B cell (primary cell): ENCODE measurements around the gene FYN. TPM values are rescaled to one million over a fixed set of nuclear protein-coding genes. Genes with fewer than 3 reads are reported as not detected.

Experiments
- ATAC-seq: fragments of 200-7000 bp; cut with Tn5 transposase; one replicate; pipeline ENCODE4 v1.10.0; 2021; ENCODE audit warnings: low read depth, mild to moderate bottlenecking, moderate number of reproducible peaks, moderate library complexity
- CTCF ChIA-PET: fragments of 350-600 bp; sonication (Branson Sonifier 250); formaldehyde crosslinking; loops from one replicate; lab custom pipeline; 2021; ENCODE audit warnings: antibody characterized with exemption, inconsistent platforms; lab: Charles Lee
- POLR2A ChIA-PET: fragments of 350-600 bp; sonication (Branson Sonifier 250); formaldehyde crosslinking; loops from one replicate; lab custom pipeline; 2021; ENCODE audit warnings: antibody characterized with exemption; lab: Charles Lee
- DNase-seq: peaks from one replicate; pipeline ENCODE4 v3.0.0; 2013
- H2AFZ ChIP-seq: 2 replicates; pipeline ENCODE4 v1.6.1; 2012; ENCODE audit warnings: mild to moderate bottlenecking, low read depth, low read length; ENCODE audit not compliant: insufficient read depth, poor library complexity, severe bottlenecking
- H3K27ac ChIP-seq, 2 donors: 1 replicate in 1 of 2; 2 replicates in 1 of 2; pipeline ENCODE4 v1.5.1; 2012 to 2013; ENCODE audit warnings: low read length in 2 of 2, mild to moderate bottlenecking in 2 of 2, moderate library complexity in 1 of 2
- H3K27me3 ChIP-seq, 4 experiments: fragments of 200-600 bp in 1 of 4; sonication (generic) in 1 of 4; replicated peaks in 1 of 4; 1 replicate in 2 of 4; 2 replicates in 2 of 4; pipeline versions ENCODE4 v1.6.1 to v1.7.0; 2013 to 2016; ENCODE audit warnings: low read length in 3 of 4, mild to moderate bottlenecking in 2 of 4, mixed read lengths in 1 of 4, moderate library complexity in 1 of 4; ENCODE audit not compliant: insufficient read depth in 4 of 4, control insufficient read depth in 3 of 4; ENCODE audit errors: control extremely low read depth in 1 of 4
- H3K36me3 ChIP-seq, 2 experiments: replicated peaks in 1 of 2; 1 replicate in 1 of 2; 2 replicates in 1 of 2; pipeline versions ENCODE4 v1.6.1 to v1.7.1; 2013; ENCODE audit warnings: low read length in 1 of 2; ENCODE audit not compliant: insufficient read depth in 2 of 2, control insufficient read depth in 1 of 2; ENCODE audit errors: control extremely low read depth in 1 of 2, extremely low read depth in 1 of 2
- H3K4me1 ChIP-seq, 2 donors: fragments of 200-600 bp in 1 of 2; sonication (generic) in 1 of 2; 1 replicate in 1 of 2; 2 replicates in 1 of 2; pipeline versions ENCODE4 v1.5.1 to v1.6.1; 2013 to 2017; ENCODE audit warnings: low read length in 2 of 2; ENCODE audit not compliant: control insufficient read depth in 2 of 2, insufficient read depth in 2 of 2
- H3K4me2 ChIP-seq: replicated peaks from 2 replicates; pipeline ENCODE3; 2012; ENCODE audit warnings: mild to moderate bottlenecking, low read depth, low read length; ENCODE audit not compliant: poor library complexity, severe bottlenecking
- H3K4me3 ChIP-seq, 5 experiments: fragments of 200-600 bp in 1 of 5; sonication (generic) in 1 of 5; 1 replicate in 3 of 5; 2 replicates in 2 of 5; pipeline versions ENCODE4 v1.5.1 to v1.7.0; 2011 to 2016; ENCODE audit warnings: low read length in 4 of 5, mild to moderate bottlenecking in 4 of 5, low read depth in 2 of 5, control low read depth in 1 of 5, moderate library complexity in 1 of 5; ENCODE audit not compliant: insufficient read depth in 1 of 5; ENCODE audit errors: control extremely low read depth in 1 of 5, extremely low read depth in 1 of 5
- H3K79me2 ChIP-seq: fragments of 200-600 bp; sonication (generic); one replicate; pipeline ENCODE4 v1.6.0; 2016; ENCODE audit warnings: low read length; ENCODE audit not compliant: control insufficient read depth, insufficient read depth
- H3K9ac ChIP-seq: fragments of 200-600 bp; sonication (generic); 2 replicates; pipeline ENCODE4 v1.6.1; 2017; ENCODE audit warnings: mild to moderate bottlenecking, low read length, moderate library complexity
- H3K9me3 ChIP-seq, 3 donors: one replicate each; pipeline versions ENCODE4 v1.6.1 to v1.7.1; 2013; ENCODE audit warnings: low read length in 2 of 3; ENCODE audit not compliant: control insufficient read depth in 2 of 3, insufficient read depth in 1 of 3; ENCODE audit errors: control extremely low read depth in 1 of 3
- H4K20me1 ChIP-seq: 2 replicates; pipeline ENCODE4 v1.6.0; 2012; ENCODE audit warnings: mild to moderate bottlenecking, low read length; ENCODE audit not compliant: insufficient read depth, control insufficient read depth, poor library complexity, severe bottlenecking
- H3K27ac Mint-ChIP-seq: one replicate; pipeline ENCODE4 v1.8.0; 2021; ENCODE audit warnings: mixed read lengths
- H3K27me3 Mint-ChIP-seq: one replicate; pipeline ENCODE4 v1.8.0; 2021; ENCODE audit warnings: mixed read lengths
- H3K4me1 Mint-ChIP-seq: one replicate; pipeline ENCODE4 v1.8.0; 2021; ENCODE audit warnings: mixed read lengths
- H3K4me3 Mint-ChIP-seq: one replicate; pipeline ENCODE4 v1.8.0; 2021; ENCODE audit warnings: mixed read lengths
- H3K9me3 Mint-ChIP-seq: one replicate; pipeline ENCODE4 v1.8.0; 2022; ENCODE audit warnings: mixed read lengths; ENCODE audit not compliant: insufficient read depth
- CTCF ChIP-seq: fragments of 200-600 bp; IDR thresholded peaks from one replicate; pipeline ENCODE4 v1.8.0; 2022; ENCODE audit warnings: antibody characterized with exemption, mild to moderate bottlenecking
- EZH2 ChIP-seq: IDR thresholded peaks from 2 replicates; pipeline ENCODE4 v1.6.1; 2012; ENCODE audit warnings: borderline replicate concordance, low read depth, mild to moderate bottlenecking, moderate library complexity, low read length; ENCODE audit not compliant: insufficient read depth, poor library complexity, severe bottlenecking
- WGBS: methylation state at CpG from one replicate; pipeline ENCODE4 v1.1.5; 2013; ENCODE audit warnings: missing lambda C conversion rate; ENCODE audit not compliant: insufficient coverage; 5-methylcytosine and 5-hydroxymethylcytosine counted together
- intact Hi-C: fragments of 100-400 bp; cut with micrococcal nuclease; formaldehyde crosslinking; loops from one replicate; pipeline ENCODE4 v1.10.0; 2022
- polyA plus RNA-seq: library from polyadenylated mRNA; depleted of rRNA; stranded (reverse); fragments of >200 nt; gene quantifications from 2 replicates; pipeline ENCODE4 v1.2.3, GENCODE V29; 2012
- total RNA-seq, 2 donors: library from RNA; stranded (reverse); fragments of 120-200 nt in 1 of 2; gene quantifications; 1 replicate in 1 of 2; 2 replicates in 1 of 2; pipeline versions ENCODE4 v1.2.3 to v1.2.4, GENCODE V29; 2013 to 2022

The FYN gene
- total and polyA plus RNA-seq, 2 donors (not counting 1 experiment from before 2014, with no cell fraction given): 54.1 to 94.0 TPM

GRCh38 chr6:111741177-111741952 lies 131.9 kb downstream of the FYN start:
- Histone ChIP-seq H3K9ac (no peak overlapping the region), H4K20me1 (no peaks in the 10 kb centered on the region), H3K4me3 (no peak overlapping the region), H3K27ac (no peak overlapping the region), H3K9me3 (peaks cover 0 to 3% (median 0%) of the 10 kb centered on the region in 3 donors), H3K4me1 (peaks cover 30 to 37% of the 10 kb centered on the region in 2 donors), H2AFZ (no peak overlapping the region), H3K36me3 (peaks cover 2 to 4% of the 10 kb centered on the region in 2 experiments), H3K27me3 (no peaks in the 10 kb centered on the region), H3K4me2 (no peak overlapping the region), H3K79me2 (peaks cover 35% of the 10 kb centered on the region)
- DNase-seq (no peak), ATAC-seq (no peak)
- Mint-ChIP-seq H3K27ac (no peak overlapping the region), H3K27me3 (no peaks in the 10 kb centered on the region), H3K4me3 (no peak overlapping the region), H3K9me3 (no peaks in the 10 kb centered on the region), H3K4me1 (peaks cover 34% of the 10 kb centered on the region)
- 96% methylated on average over 4 of the region's 5 CpGs for WGBS
- CTCF ChIA-PET: interaction anchor here (0.6 kb wide), 1 partner anchor 354 kb away, joined by 3 read pairs; no protein-coding TSS in a partner anchor
- POLR2A ChIA-PET: interaction anchor here (1.2 kb wide), 1 partner anchor 21 kb away, joined by 6 read pairs; no protein-coding TSS in a partner anchor
- intact Hi-C loops: no loop called here
- TF ChIP-seq EZH2: no peak
- no peak for TF ChIP-seq CTCF

GRCh38 chr6:111740506-111740905 lies 132.7 kb downstream of the FYN start:
- Histone ChIP-seq H3K36me3 (peaks cover under 1 to 4% of the 10 kb centered on the region in 2 experiments), H2AFZ (no peak overlapping the region), H3K79me2 (peaks cover 31% of the 10 kb centered on the region), H3K27ac (no peak overlapping the region), H3K9ac (no peak overlapping the region), H3K4me1 (peaks cover 34 to 44% of the 10 kb centered on the region in 2 donors), H3K4me3 (no peak overlapping the region), H3K27me3 (no peaks in the 10 kb centered on the region), H4K20me1 (no peaks in the 10 kb centered on the region), H3K4me2 (no peak overlapping the region), H3K9me3 (peaks cover 0 to 3% (median 0%) of the 10 kb centered on the region in 3 donors)
- CTCF ChIA-PET: no interaction called here
- no peaks in the 10 kb centered on the region for H3K27me3 Mint-ChIP-seq
- TF ChIP-seq EZH2 (no peak), CTCF (no peak)
- intact Hi-C loops: no loop called here
- POLR2A ChIA-PET: interaction anchor here (1.2 kb wide), 1 partner anchor 20 kb away, joined by 6 read pairs; no protein-coding TSS in a partner anchor
- no peaks in the 10 kb centered on the region for H3K9me3 Mint-ChIP-seq
- WGBS: no CpG with 5 or more reads among the region's 1 CpG
- DNase-seq: no peak
- ATAC-seq: no peak
- peak overlapping the region; percentile 48 for H3K27ac Mint-ChIP-seq
- peaks cover 34% of the 10 kb centered on the region for H3K4me1 Mint-ChIP-seq
- H3K4me3 Mint-ChIP-seq: peak overlapping the region; percentile 16
